ENCODE measurements around the gene SMIM7. TPM values are rescaled to one million over a fixed set of nuclear protein-coding genes. Genes with fewer than 3 reads are reported as not detected.

Gene SMIM7
- total RNA-seq, 4 donors from 2014 or later: 91.1 to 127 (median 113) TPM

GRCh38 chr19:16603090-16603489, 56.9 kb downstream of the SMIM7 start:
- no peak for TF ChIP-seq CTCF (IDR thresholded peaks at IDR 0.05; ENCODE audit: low read depth)

DNA sequence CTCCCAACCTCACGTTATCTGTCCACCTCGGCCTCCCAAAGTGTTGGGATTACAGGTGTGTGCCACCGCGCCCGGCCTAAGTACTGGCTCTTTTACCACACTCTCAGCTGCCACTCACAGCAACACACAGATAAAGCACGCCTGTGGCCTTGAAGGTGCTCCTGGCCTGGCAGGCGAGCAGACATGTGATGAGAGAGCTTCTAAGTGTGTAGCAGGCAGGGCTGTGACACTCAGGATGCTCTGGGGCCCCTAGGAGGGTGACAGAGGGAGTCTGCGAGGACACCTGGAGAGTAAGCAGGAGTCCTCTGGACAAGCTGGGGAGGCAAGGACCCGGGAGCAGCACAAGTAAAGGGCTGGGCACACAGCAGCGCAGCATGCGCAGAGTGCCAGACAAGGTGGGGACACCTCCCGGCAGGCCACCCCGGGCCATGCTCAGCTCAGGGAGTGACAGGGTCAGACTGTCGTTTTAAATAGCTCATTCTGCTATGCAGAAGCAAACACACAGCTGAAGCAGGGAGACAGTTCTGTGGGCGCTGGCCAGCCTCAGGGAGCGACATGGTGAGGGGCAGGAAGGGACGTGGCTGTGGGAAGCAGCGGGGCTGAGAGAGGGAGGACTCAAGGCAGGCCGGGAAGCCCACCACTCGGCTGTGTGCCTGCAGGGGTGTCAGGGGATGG, 58.4 kb downstream of the SMIM7 start:
- no peak for TF ChIP-seq CTCF (IDR thresholded peaks at IDR 0.05; ENCODE audit: low read depth)

DNA sequence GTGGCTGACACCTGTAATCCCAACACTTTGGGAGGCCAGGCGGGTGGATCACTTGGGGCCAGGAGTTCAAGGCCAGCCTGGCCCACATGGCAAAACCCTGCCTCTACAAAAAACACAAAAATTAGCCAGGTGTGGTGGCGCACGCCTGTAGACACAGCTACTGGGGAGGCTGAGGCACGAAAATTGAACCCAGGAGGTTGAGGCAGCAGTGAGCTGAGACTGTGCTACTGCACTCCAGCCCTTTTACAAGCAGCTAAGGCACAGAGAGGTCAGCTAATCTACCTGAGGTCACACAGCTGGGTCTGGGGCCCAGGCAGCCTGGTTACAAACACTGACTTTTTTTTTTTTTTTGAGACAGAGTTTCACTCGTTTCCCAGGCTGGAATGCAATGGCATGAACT, 59.1 kb downstream of the SMIM7 start:
- no peak for TF ChIP-seq CTCF (IDR thresholded peaks at IDR 0.05; ENCODE audit: low read depth)

DNA sequence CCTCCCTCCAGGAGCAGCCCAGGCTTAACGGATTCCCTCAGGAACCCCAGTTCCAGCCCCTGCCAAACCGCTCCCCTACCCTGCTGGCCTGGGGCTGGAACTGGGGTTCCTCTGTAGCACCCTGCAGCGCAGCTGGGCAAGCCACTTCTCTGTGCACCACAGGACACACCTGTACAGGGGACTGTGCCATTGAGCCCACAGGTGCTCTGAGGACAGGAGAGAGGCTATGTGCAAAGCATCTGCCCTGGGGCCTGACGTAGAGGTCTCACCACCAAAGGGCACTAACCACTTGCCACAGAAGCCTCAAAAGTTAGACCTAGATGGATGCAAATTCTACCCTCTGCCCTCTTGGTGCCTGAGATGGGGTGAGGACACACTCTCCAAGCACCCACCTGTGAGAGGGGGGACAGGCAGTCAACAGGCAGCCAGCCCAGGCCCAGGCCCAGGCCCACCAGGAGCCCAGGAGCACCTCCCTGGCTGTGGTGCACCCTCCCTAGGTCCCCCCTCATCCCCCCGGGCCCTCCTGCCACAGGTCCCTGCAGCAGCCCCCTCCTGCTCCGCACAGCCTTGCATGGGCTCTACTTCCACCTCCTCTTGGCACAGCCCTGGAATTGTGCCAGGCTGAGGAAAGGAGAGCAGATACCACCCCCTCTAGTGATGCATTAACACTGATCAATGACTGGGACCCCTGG, 60.1 kb downstream of the SMIM7 start:
- TF ChIP-seq CTCF (IDR thresholded peaks at IDR 0.05; ENCODE audit: low read depth): no peak

- no peak for TF ChIP-seq CTCF (IDR thresholded peaks at IDR 0.05; ENCODE audit: low read depth)
Measured at GRCh38 chr19:16598848-16599247, 61.1 kb downstream of the SMIM7 start.

GRCh38 chr19:16596399-16596798, 63.5 kb downstream of the SMIM7 start:
- TF ChIP-seq CTCF (IDR thresholded peaks at IDR 0.05; ENCODE audit: low read depth): no peak

Other genes starting within 250 kb of the SMIM7 start
- 10 to 100 TPM; 13.7 to 26.9 (median 20.7) TPM for gene EPS15L1, start 188.2 kb downstream of the SMIM7 start, total RNA-seq
- gene CALR3, start 164.0 kb downstream of the SMIM7 start, total RNA-seq: not detected
- 1 to 10 TPM; 2.9 to 9.5 (median 6.3) TPM for gene C19orf44, start 163.8 kb downstream of the SMIM7 start, total RNA-seq
- gene CHERP, start 117.7 kb downstream of the SMIM7 start, total RNA-seq: 10 to 100 TPM in 2 of 4 donors, 1 to 10 TPM in 2; 6.4 to 12.2 (median 10.5) TPM
- gene SLC35E1, start 87.7 kb downstream of the SMIM7 start, total RNA-seq: 10 to 100 TPM; 30.6 to 38.1 (median 34.6) TPM
- gene MED26, start 31.9 kb downstream of the SMIM7 start, total RNA-seq: 1 to 10 TPM; 6.6 to 10.0 (median 8.2) TPM
- 1 to 10 TPM; 1.8 to 6.0 (median 2.2) TPM for gene TMEM38A, start 995 bp upstream of the SMIM7 start, total RNA-seq
- under 1 TPM in 1 of 4 donors, not detected in 3; under 0.01 TPM for gene NWD1, start 59.7 kb upstream of the SMIM7 start, total RNA-seq
- gene SIN3B, start 169.3 kb upstream of the SMIM7 start, total RNA-seq: 10 to 100 TPM; 44.4 to 94.0 (median 50.5) TPM
- gene F2RL3, start 228.9 kb upstream of the SMIM7 start, total RNA-seq: 10 to 100 TPM in 2 of 4 donors, 1 to 10 TPM in 2; 2.5 to 24.1 (median 10.6) TPM

Data from subcutaneous adipose tissue (tissue), 4 donors.